Fibroblast of lung (primary cell): Measurements from ENCODE around the gene PCBP4.

Experiments used
- EZH2 ChIP-seq: IDR thresholded peaks from 2 replicates; pipeline ENCODE4 v1.5.1; 2012; ENCODE audit warnings: low read length, control low read depth, mild to moderate bottlenecking; ENCODE audit errors: missing control alignments
- TF ChIP-seq, protein P1 (sequence below), 2 donors: IDR thresholded peaks in 1 of 2; conservative IDR thresholded peaks in 1 of 2; 1 replicate in 1 of 2; 2 replicates in 1 of 2; pipeline ENCODE4 v1.5.1; 2011 to 2012; ENCODE audit warnings: low read length in 2 of 2, control low read depth in 1 of 2, inconsistent platforms in 1 of 2, low read depth in 1 of 2, mild to moderate bottlenecking in 1 of 2

DNA sequence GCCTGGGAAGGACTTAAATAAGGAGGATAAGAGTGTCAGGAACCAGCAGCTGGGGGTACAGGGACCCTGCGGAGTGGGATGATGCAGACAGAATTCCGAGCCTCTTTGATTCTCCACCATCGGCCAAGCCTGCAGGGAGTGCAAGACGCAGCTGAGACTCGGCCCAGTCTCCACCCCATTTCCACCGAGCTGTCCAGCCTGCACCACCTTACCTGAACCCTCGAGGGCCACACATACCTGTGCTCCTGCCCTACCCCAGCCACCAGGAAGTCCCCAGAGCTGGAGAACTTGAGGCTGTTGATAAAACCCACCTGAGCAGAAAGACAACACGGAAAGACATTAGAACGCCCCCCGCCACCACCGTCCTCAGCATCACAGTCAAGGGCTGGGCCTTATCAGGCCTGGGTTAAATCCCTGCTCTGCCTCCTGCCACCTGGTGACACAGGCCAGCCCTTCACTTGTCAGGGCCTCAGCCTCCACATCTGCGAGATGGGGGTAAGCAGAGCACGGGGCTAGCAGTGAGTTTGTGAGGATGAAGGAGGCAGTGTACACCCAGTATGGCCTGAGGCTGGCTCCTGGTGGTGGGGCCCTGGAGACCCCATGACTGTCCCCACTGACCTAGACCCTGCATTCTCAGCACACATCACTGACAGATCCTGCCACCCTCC, 33.6 kb downstream of the PCBP4 start:
- TF ChIP-seq, protein P1, sequence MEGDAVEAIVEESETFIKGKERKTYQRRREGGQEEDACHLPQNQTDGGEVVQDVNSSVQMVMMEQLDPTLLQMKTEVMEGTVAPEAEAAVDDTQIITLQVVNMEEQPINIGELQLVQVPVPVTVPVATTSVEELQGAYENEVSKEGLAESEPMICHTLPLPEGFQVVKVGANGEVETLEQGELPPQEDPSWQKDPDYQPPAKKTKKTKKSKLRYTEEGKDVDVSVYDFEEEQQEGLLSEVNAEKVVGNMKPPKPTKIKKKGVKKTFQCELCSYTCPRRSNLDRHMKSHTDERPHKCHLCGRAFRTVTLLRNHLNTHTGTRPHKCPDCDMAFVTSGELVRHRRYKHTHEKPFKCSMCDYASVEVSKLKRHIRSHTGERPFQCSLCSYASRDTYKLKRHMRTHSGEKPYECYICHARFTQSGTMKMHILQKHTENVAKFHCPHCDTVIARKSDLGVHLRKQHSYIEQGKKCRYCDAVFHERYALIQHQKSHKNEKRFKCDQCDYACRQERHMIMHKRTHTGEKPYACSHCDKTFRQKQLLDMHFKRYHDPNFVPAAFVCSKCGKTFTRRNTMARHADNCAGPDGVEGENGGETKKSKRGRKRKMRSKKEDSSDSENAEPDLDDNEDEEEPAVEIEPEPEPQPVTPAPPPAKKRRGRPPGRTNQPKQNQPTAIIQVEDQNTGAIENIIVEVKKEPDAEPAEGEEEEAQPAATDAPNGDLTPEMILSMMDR (conservative IDR thresholded peaks at IDR 0.05 in 1 of 2, IDR thresholded peaks at IDR 0.05 in 1 of 2; ENCODE audit: low read depth in 1 of 2, low read length in 2 of 2): no peak
- TF ChIP-seq EZH2: no peak
